Suppressor macrophage (primary cell): Measurements from ENCODE around the gene SLC7A9.
"Not testable (repeated sequence)": the region's sequence is repeated elsewhere in the genome, so short reads cannot be mapped to it uniquely, and the experiment has no call there.

Experiments
- DNase-seq, 4 experiments: peaks; one replicate each; pipeline ENCODE4 v3.0.0-alpha.2; 2020 to 2022

Gene SLC7A9

GRCh38 chr19:32787161-32787813 lies 82.3 kb downstream of the SLC7A9 start:
- not testable (repeated sequence) for DNase-seq

- DNase-seq, result not testable (repeated sequence)
Observed at GRCh38 chr19:32782089-32782488, 87.5 kb downstream of the SLC7A9 start.

- no peak for DNase-seq
Observed at GRCh38 chr19:32781280-32781679, 88.3 kb downstream of the SLC7A9 start.
